T1000 (cell line): ENCODE measurements around the gene TOM1L1.

Experiments used
- DNase-seq: peaks from one replicate; lab custom pipeline; 2025; ENCODE audit warnings: mixed read lengths; lab: John Stamatoyannopoulos, UW

Gene TOM1L1

GRCh38 chr17:54992797-54993639 is 92.4 kb downstream of the TOM1L1 start:
- no peak for DNase-seq

GRCh38 chr17:54996441-54996840 is 95.8 kb downstream of the TOM1L1 start:
- DNase-seq: no peak

GRCh38 chr17:55002458-55002857 is 101.8 kb downstream of the TOM1L1 start:
- no peak for DNase-seq

- DNase-seq: no peak
These were observed 103.8 kb downstream of the TOM1L1 start for GRCh38 chr17:55004484-55004883.

- no peak for DNase-seq
These were observed 104.9 kb downstream of the TOM1L1 start for GRCh38 chr17:55005520-55005919.
